Motor neuron (in vitro differentiated cells): ENCODE results near the gene SYVN1. TPM values are rescaled to one million over a fixed set of nuclear protein-coding genes. Genes with fewer than 3 reads are reported as not detected.

Source experiments
- ATAC-seq, 8 experiments: fragments of 200-7000 bp; cut with Tn5 transposase; replicated peaks in 6 of 8; 2 replicates each; pipeline ENCODE4 v1.8.0; 2021; ENCODE audit warnings: mild to moderate bottlenecking in 8 of 8, moderate library complexity in 8 of 8
- H3K27ac ChIP-seq, 2 donors: fragments of 250-450 bp; sonication (Bioruptor Pico); 2 replicates each; pipeline ENCODE4 v1.9.0; 2021; ENCODE audit warnings: antibody characterized with exemption in 2 of 2, mild to moderate bottlenecking in 2 of 2, moderate library complexity in 1 of 2
- H3K4me1 ChIP-seq, 2 donors: fragments of 250-450 bp; sonication (Bioruptor Pico); replicated peaks in 1 of 2; 2 replicates each; pipeline ENCODE4 v1.6.1; 2021; ENCODE audit warnings: antibody characterized with exemption in 2 of 2, mild to moderate bottlenecking in 2 of 2, moderate library complexity in 1 of 2
- H3K4me3 ChIP-seq, 5 donors: fragments of 250-450 bp; sonication (Bioruptor Pico); 2 replicates each; pipeline ENCODE4 v1.9.0; 2021; ENCODE audit warnings: antibody characterized with exemption in 5 of 5, mild to moderate bottlenecking in 5 of 5, moderate library complexity in 4 of 5
- WGBS, 10 experiments: fragments of 450-650 bp; shearing (Covaris generic); methylation state at CpG; one replicate each; pipeline ENCODE4 v1.0.0; 2022; 5-methylcytosine and 5-hydroxymethylcytosine counted together
- in situ Hi-C, 9 experiments: fragments of 400-800 bp; cut with MboI; loops; one replicate each; pipeline ENCODE4 v1.15.0; 2021; ENCODE audit warnings: low sequenced_read_pairs in 9 of 9, low pct_unique_long_range_greater_than_20kb in 2 of 9; ENCODE audit not compliant: unreplicated experiment in 9 of 9
- total RNA-seq, 8 experiments: library from RNA; unstranded; fragments of 300-600 nt; gene quantifications; 2 replicates each; pipeline versions ENCODE4 v1.2.3 to v1.2.4, GENCODE V29; 2022

SYVN1 gene
- total RNA-seq, 8 experiments from 2014 or later, result 11.0 to 26.5 (median 18.1) TPM

DNA sequence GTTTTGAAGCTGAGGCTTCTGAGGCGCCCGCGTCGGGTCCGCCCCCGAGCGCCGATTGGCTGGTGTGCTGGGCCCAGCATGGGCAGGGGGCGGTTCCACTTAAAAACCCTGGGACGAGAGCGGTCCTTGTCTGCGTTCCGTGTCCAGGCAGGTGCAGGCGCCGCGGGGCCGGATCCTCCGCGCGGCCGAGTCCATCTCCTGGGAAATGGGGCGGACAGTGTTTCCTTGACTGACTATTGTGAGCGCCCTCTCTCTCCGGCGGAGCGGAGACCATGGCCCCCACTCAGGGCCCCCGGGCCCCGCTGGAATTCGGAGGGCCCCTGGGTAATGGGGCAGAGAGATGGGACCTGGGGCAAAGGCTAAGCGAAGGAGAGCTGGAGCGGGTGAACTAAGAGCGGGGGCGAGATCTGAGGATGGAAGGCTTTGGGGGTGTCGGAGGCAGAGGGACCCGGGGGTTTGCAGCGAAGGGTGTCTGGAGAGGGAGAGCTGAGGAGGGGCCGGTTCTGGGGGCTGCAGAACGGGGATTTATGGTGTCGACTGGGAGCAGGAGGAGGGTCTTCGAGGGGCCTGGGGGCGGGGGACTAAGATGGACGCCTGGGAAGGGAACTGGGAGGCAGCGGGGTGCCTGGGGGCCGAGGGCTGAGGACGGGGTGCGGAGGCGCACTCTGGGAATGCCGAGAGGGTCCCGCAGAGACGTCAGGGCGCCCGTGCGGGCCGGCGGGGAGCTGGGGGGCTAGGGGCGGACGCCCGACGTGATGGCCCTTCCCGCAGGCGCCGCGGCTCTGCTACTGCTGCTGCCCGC, 22.4 kb downstream of the SYVN1 start, which contains the start of gene TM7SF2:
Gene TM7SF2 (plus strand): TSS at position 129 of the 802 bp plus-strand sequence. CDS start 144 bp downstream, at position 273.
- in situ Hi-C loops, result no loop called here
- peak within 1 kb of the TSS; percentile 53 to 86 (median 61) for H3K4me3 ChIP-seq
- ATAC-seq, result peak; percentile 69 to 82 (median 78)
- peaks cover 19 to 24% of the 10 kb centered on the region in 2 donors for H3K4me1 ChIP-seq
- H3K27ac ChIP-seq, result peak within 1 kb of the TSS; percentile 87 to 94
- 0% methylated on average over 6 to 7 of the region's 64 CpGs; no CpG with 5 or more reads in 8 of the 10 experiments for WGBS, 10 experiments

GRCh38 chr11:65111159-65111743, 23.1 kb downstream of the SYVN1 start:
- Histone ChIP-seq H3K4me1 (peaks cover 15 to 20% of the 10 kb centered on the region in 2 donors), H3K4me3 (peak overlapping the region; percentile 10 to 86 (median 61)), H3K27ac (no peak overlapping the region)
- ATAC-seq, result no peak
- in situ Hi-C loops, result no loop called here
- 36 to 100% (median 41%) methylated on average over 1 to 14 of the region's 31 CpGs; no CpG with 5 or more reads in 5 of the 10 experiments for WGBS, 10 experiments

- H3K4me3 ChIP-seq, result peak overlapping the region in 1 of 5 donors; percentile 10
- peak overlapping the region in 1 of 2 donors; percentile 2 for H3K27ac ChIP-seq
- peak; percentile 4 to 18 (median 9) for ATAC-seq
- 0 to 80% (median 5%) methylated on average over 1 to 7 of the region's 18 CpGs; no CpG with 5 or more reads in 5 of the 10 experiments for WGBS, 10 experiments
- H3K4me1 ChIP-seq, result peaks cover 14 to 17% of the 10 kb centered on the region in 2 donors
- in situ Hi-C loops, result no loop called here
Measured at GRCh38 chr11:65110354-65110861, 23.9 kb downstream of the SYVN1 start.

- H3K4me3 ChIP-seq, result no peak overlapping the region
- in situ Hi-C loops, result no loop called here
- 40 to 100% (median 89%) methylated on average over 1 to 16 of the region's 36 CpGs; no CpG with 5 or more reads in 4 of the 10 experiments for WGBS, 10 experiments
- no peak for ATAC-seq
- peaks cover 14 to 17% of the 10 kb centered on the region in 2 donors for H3K4me1 ChIP-seq
- no peak overlapping the region for H3K27ac ChIP-seq
Measured at GRCh38 chr11:65109231-65110198, 24.8 kb downstream of the SYVN1 start.

DNA sequence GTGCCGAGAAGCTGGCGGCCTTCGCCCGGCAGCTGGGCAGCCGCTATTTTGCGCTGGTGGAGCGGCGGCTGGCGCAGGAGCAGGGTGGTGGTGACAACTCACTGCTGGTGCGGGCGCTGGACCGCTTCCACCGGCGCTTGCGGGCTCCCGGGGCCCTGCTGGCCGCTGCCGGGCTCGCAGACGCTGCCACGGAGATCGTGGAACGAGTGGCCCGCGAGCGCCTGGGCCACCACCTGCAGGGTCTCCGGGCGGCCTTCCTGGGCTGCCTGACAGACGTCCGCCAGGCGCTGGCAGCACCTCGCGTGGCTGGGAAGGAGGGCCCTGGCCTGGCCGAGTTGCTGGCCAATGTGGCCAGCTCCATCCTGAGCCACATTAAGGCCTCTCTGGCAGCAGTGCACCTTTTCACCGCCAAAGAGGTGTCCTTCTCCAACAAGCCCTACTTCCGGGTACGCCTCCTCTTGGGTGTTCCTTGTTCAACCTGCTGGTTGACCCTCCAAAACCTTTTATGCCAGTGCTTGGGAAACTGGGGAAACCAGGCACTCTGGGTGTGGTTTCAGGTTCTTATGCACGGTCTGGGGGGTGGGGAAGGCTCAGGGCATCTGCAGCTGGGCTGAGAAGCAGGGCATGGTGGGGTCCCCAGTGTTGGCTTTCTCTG, 25.7 kb downstream of the SYVN1 start:
- WGBS, 10 experiments, result 91 to 93% methylated on average over 3 to 17 of the region's 38 CpGs; no CpG with 5 or more reads in 8 of the 10 experiments
- no peak for ATAC-seq
- in situ Hi-C loops, result no loop called here
- no peak overlapping the region for H3K27ac ChIP-seq
- H3K4me3 ChIP-seq, result no peak overlapping the region
- peaks cover 13 to 15% of the 10 kb centered on the region in 2 donors for H3K4me1 ChIP-seq

- no peak overlapping the region for H3K4me3 ChIP-seq
- ATAC-seq, result no peak
- 82 to 97% (median 96%) methylated on average over 2 to 7 of the region's 52 CpGs; no CpG with 5 or more reads in 7 of the 10 experiments for WGBS, 10 experiments
- H3K4me1 ChIP-seq, result peaks cover 8 to 10% of the 10 kb centered on the region in 2 donors
- in situ Hi-C loops, result no loop called here
- H3K27ac ChIP-seq, result no peak overlapping the region
Measured at GRCh38 chr11:65107751-65108468, 26.4 kb downstream of the SYVN1 start.

- WGBS, 10 experiments, result 68 to 98% (median 93%) methylated on average over 3 to 6 of the region's 15 CpGs; no CpG with 5 or more reads in 5 of the 10 experiments
- in situ Hi-C loops, result no loop called here
- ATAC-seq, result no peak
- Histone ChIP-seq H3K4me1 (peaks cover 8 to 10% of the 10 kb centered on the region in 2 donors), H3K27ac (no peak overlapping the region), H3K4me3 (no peak overlapping the region)
Measured at GRCh38 chr11:65107078-65107477, 27.2 kb downstream of the SYVN1 start.

DNA sequence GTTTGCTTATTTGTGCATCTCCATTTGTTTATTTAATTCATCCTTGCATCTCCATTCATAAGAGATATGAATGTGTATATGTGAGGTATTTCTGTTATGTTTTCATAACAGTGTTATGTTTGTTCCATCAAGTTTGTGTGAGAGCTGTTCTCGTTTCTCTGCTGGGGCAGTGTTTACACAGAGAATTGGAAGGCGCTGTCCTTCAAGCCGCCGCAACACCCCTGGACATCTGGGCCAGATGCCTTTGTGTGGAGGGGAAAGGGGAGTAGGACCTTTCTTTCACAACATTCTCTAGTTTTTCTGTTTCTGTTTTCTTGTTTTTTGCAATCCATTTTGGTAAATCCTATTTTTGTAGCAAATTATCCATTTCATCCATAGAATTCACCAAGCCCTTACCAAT, 29.7 kb downstream of the SYVN1 start:
- 50 to 100% (median 87%) methylated on average over 1 to 4 of the region's 4 CpGs for WGBS, 10 experiments
- ATAC-seq, result peak in 1 of 8 experiments; percentile 30
- in situ Hi-C loops, result no loop called here
- no peak overlapping the region for H3K4me3 ChIP-seq
- no peak overlapping the region for H3K27ac ChIP-seq
- no peaks in the 10 kb centered on the region for H3K4me1 ChIP-seq

DNA sequence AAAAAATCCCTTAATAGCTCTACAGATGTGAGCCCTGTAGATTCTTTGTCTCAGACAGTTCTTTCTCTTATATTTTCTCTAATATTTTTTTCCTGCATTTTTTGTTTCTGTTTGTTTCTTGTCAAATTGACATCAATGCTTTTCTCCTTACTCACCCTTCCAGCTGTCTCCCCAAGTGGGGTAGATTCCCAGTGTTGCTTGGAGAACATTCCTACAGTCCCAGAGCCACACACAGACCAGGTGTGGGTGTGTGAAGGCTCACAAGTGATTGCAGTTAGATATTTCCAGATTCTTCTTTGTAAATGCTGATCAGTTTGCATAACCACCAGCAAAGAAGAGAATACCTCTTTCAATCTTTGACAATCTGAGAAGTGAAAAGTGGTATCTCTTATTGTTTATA, 30.8 kb downstream of the SYVN1 start:
- H3K4me3 ChIP-seq, result no peak overlapping the region

GRCh38 chr11:65102142-65103095, 31.9 kb downstream of the SYVN1 start:
- in situ Hi-C loops, result no loop called here
- 80 to 100% (median 98%) methylated on average over 1 to 6 of the region's 8 CpGs for WGBS, 10 experiments
- ATAC-seq, result peak in 1 of 8 experiments; percentile 75
- Histone ChIP-seq H3K4me1 (peaks cover 0 to 1% of the 10 kb centered on the region in 2 donors), H3K27ac (no peak overlapping the region), H3K4me3 (no peak overlapping the region)

More for the DNA sequence above, 30.8 kb downstream of the SYVN1 start:
- H3K4me1 ChIP-seq, result no peaks in the 10 kb centered on the region
- no peak overlapping the region for H3K27ac ChIP-seq
- ATAC-seq, result no peak
- in situ Hi-C loops, result no loop called here
